ENCODE measurements around the gene SLC39A13. TPM values are rescaled to one million over a fixed set of nuclear protein-coding genes. Genes with fewer than 3 reads are reported as not detected.

SLC39A13 gene
- total and polyA plus RNA-seq, 12 donors: 8.2 to 92.9 (median 58.6) TPM

GRCh38 chr11:47446833-47447232, 38.4 kb downstream of the SLC39A13 start:
- Histone ChIP-seq H3K36me3 (replicated peaks in 1 of 2) (no peaks in the 10 kb centered on the region), H3K9me3 (replicated peaks in 1 of 3) (no peaks in the 10 kb centered on the region), H3K27ac (no peak overlapping the region), H3K4me1 (replicated peaks in 1 of 2) (peaks cover 3 to 9% of the 10 kb centered on the region in 2 donors), H3K27me3 (no peaks in the 10 kb centered on the region), H3K4me3 (no peak overlapping the region)
- TF ChIP-seq, protein P1, sequence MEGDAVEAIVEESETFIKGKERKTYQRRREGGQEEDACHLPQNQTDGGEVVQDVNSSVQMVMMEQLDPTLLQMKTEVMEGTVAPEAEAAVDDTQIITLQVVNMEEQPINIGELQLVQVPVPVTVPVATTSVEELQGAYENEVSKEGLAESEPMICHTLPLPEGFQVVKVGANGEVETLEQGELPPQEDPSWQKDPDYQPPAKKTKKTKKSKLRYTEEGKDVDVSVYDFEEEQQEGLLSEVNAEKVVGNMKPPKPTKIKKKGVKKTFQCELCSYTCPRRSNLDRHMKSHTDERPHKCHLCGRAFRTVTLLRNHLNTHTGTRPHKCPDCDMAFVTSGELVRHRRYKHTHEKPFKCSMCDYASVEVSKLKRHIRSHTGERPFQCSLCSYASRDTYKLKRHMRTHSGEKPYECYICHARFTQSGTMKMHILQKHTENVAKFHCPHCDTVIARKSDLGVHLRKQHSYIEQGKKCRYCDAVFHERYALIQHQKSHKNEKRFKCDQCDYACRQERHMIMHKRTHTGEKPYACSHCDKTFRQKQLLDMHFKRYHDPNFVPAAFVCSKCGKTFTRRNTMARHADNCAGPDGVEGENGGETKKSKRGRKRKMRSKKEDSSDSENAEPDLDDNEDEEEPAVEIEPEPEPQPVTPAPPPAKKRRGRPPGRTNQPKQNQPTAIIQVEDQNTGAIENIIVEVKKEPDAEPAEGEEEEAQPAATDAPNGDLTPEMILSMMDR (IDR thresholded peaks at IDR 0.05): no peak
- TF ChIP-seq POLR2A (IDR thresholded peaks at IDR 0.05): no peak
- no peak for DNase-seq
- WGBS, 4 donors: 91 to 95% (median 93%) methylated on average over 8 to 9 of the region's 9 CpGs
- intact Hi-C loops (cut with DNase I): no loop called here

GRCh38 chr11:47447906-47448305, 39.5 kb downstream of the SLC39A13 start:
- no peaks in the 10 kb centered on the region for H3K27me3 ChIP-seq
- peaks cover 3 to 9% of the 10 kb centered on the region in 2 donors for H3K4me1 ChIP-seq (replicated peaks in 1 of 2)
- 90 to 97% (median 93%) methylated on average over 8 to 12 of the region's 12 CpGs for WGBS, 4 donors
- intact Hi-C loops (cut with DNase I): no loop called here
- TF ChIP-seq POLR2A (IDR thresholded peaks at IDR 0.05): no peak
- TF ChIP-seq, protein P1 (IDR thresholded peaks at IDR 0.05): no peak
- H3K9me3 ChIP-seq (replicated peaks in 1 of 3): no peaks in the 10 kb centered on the region
- H3K36me3 ChIP-seq (replicated peaks in 1 of 2): no peaks in the 10 kb centered on the region
- no peak overlapping the region for H3K27ac ChIP-seq
- no peak overlapping the region for H3K4me3 ChIP-seq
- no peak for DNase-seq

GRCh38 chr11:47448566-47449427, 40.4 kb downstream of the SLC39A13 start, which contains the start of gene RAPSN:
Gene RAPSN, minus strand, starts transcription at chr11:47449136. Its CDS starts 172 bp downstream, at chr11:47448964.
- WGBS, 4 donors: 71 to 78% (median 73%) methylated on average over 11 to 32 of the region's 32 CpGs
- intact Hi-C loops (cut with DNase I): no loop called here
- H3K27ac ChIP-seq: no peak within 1 kb of the TSS

DNA sequence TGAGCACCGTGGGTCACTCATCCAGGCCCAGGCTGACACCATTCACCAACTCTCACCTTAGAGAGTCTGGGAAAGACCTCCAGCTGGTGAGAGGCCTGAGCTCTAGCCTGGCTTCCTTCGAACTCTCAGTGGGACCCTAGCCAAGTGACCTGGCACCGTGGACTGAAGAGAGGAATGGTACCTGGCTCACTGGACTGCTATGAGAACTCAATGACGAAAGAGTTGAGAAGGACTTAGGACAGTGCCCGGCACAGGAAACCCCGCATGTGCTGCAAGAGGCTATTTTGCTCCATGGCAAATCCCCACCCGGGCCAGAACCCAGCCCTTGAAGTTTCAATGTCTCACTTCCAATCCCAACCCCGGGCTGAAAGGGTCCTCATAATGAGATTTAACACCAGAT, 41.2 kb downstream of the SLC39A13 start:
- TF ChIP-seq POLR2A (IDR thresholded peaks at IDR 0.05): no peak
- TF ChIP-seq, protein P1 (IDR thresholded peaks at IDR 0.05): no peak
- Histone ChIP-seq H3K27me3 (no peaks in the 10 kb centered on the region), H3K27ac (no peak overlapping the region), H3K36me3 (replicated peaks in 1 of 2) (no peaks in the 10 kb centered on the region), H3K9me3 (replicated peaks in 1 of 3) (no peaks in the 10 kb centered on the region), H3K4me1 (replicated peaks in 1 of 2) (peaks cover 3 to 9% of the 10 kb centered on the region in 2 donors), H3K4me3 (no peak overlapping the region)
- intact Hi-C loops (cut with DNase I): no loop called here
- DNase-seq: no peak
- 68 to 83% (median 75%) methylated on average over 3 to 8 of the region's 8 CpGs for WGBS, 4 donors

More at GRCh38 chr11:47448566-47449427, 40.4 kb downstream of the SLC39A13 start, which contains the start of gene RAPSN:
- peak in 6 of 7 donors; percentile 38 to 71 (median 57) for DNase-seq
- Histone ChIP-seq H3K27me3 (no peaks in the 10 kb centered on the region), H3K4me1 (replicated peaks in 1 of 2) (peaks cover 3 to 9% of the 10 kb centered on the region in 2 donors), H3K4me3 (no peak within 1 kb of the TSS), H3K9me3 (replicated peaks in 1 of 3) (no peaks in the 10 kb centered on the region), H3K36me3 (replicated peaks in 1 of 2) (no peaks in the 10 kb centered on the region)
- no peak for TF ChIP-seq POLR2A (IDR thresholded peaks at IDR 0.05)
- TF ChIP-seq, protein P1 (IDR thresholded peaks at IDR 0.05): no peak
